Fibroblast of the aortic adventitia (primary cell): ENCODE data around the gene TCF21. TPM values are rescaled to one million over a fixed set of nuclear protein-coding genes. Genes with fewer than 3 reads are reported as not detected.

Experiments
- DNase-seq: peaks from one replicate; pipeline ENCODE4 v3.0.0-alpha.2; 2010; ENCODE audit warnings: low read depth
- H3K4me3 ChIP-seq: 2 replicates; pipeline ENCODE4 v1.5.1; 2011; ENCODE audit warnings: low read depth, mild to moderate bottlenecking, control low read depth, low read length, moderate library complexity
- total RNA-seq: library from RNA; depleted of rRNA; stranded (reverse); fragments of >200 nt; gene quantifications from 2 replicates; pipeline ENCODE4 v1.2.3, GENCODE V29; 2012; ENCODE audit warnings: low replicate concordance
- TF ChIP-seq, protein P1 (sequence below): IDR thresholded peaks from 2 replicates; pipeline ENCODE4 v1.5.1; 2011; ENCODE audit warnings: mild to moderate bottlenecking, low read length, control low read depth, inconsistent platforms; ENCODE audit not compliant: insufficient read depth

Gene TCF21
- total RNA-seq, 1 donor: 5.0 TPM

DNA sequence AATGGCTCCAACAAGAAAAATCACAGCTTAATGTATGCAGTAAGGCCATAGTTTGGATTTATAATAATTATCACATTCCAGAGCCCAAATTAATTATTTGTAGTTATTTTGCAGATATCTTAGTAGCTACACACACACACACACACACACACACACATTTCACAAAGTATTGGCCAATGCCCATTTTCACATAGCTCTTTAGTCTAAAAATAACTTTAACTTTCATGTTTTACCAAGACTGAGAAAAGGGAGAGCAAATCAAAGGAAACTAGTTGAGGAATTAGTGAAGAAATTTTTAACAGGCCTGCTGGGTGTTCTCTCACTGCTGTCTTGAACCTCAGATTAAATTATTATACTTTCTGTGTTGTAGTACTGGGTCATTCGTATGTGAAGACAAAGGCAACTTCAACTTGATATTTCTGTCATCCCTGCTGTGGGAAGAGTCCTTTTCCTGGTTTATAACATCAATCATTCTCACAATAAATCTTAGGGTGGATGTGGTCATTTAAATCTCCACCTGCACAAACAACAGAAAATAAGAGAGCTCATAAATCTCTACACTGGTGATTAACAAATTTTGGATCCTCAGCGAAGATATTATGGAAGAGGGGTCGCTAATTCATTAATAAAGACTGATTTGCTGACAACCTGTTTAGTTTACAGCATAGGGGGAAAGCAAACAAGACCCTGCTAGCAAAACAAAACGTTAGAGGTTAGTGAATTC is 1.6 kb upstream of the TCF21 start:
- peak; percentile 34 for DNase-seq
- H3K4me3 ChIP-seq: no peak overlapping the region
- TF ChIP-seq, protein P1, sequence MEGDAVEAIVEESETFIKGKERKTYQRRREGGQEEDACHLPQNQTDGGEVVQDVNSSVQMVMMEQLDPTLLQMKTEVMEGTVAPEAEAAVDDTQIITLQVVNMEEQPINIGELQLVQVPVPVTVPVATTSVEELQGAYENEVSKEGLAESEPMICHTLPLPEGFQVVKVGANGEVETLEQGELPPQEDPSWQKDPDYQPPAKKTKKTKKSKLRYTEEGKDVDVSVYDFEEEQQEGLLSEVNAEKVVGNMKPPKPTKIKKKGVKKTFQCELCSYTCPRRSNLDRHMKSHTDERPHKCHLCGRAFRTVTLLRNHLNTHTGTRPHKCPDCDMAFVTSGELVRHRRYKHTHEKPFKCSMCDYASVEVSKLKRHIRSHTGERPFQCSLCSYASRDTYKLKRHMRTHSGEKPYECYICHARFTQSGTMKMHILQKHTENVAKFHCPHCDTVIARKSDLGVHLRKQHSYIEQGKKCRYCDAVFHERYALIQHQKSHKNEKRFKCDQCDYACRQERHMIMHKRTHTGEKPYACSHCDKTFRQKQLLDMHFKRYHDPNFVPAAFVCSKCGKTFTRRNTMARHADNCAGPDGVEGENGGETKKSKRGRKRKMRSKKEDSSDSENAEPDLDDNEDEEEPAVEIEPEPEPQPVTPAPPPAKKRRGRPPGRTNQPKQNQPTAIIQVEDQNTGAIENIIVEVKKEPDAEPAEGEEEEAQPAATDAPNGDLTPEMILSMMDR: no peak

DNA sequence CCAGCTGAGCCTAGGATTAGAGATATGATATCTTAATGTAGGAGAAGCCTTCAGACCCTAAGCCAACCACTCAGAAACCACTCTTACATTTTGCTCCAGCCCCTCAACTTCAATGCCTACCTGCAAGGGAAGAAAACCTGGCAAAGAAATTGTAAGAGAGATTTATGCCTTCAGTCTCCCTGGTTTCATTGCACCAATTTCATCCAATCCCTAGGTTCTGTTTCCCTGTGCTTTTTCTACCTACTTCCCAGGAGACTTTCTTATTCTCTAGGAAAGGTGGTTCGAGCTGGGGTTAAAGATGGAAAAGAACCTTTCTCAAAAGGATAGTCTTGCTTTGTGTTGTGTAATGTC is 1.1 kb upstream of the TCF21 start:
- no peak for DNase-seq
- no peak overlapping the region for H3K4me3 ChIP-seq
- TF ChIP-seq, protein P1: no peak

DNA sequence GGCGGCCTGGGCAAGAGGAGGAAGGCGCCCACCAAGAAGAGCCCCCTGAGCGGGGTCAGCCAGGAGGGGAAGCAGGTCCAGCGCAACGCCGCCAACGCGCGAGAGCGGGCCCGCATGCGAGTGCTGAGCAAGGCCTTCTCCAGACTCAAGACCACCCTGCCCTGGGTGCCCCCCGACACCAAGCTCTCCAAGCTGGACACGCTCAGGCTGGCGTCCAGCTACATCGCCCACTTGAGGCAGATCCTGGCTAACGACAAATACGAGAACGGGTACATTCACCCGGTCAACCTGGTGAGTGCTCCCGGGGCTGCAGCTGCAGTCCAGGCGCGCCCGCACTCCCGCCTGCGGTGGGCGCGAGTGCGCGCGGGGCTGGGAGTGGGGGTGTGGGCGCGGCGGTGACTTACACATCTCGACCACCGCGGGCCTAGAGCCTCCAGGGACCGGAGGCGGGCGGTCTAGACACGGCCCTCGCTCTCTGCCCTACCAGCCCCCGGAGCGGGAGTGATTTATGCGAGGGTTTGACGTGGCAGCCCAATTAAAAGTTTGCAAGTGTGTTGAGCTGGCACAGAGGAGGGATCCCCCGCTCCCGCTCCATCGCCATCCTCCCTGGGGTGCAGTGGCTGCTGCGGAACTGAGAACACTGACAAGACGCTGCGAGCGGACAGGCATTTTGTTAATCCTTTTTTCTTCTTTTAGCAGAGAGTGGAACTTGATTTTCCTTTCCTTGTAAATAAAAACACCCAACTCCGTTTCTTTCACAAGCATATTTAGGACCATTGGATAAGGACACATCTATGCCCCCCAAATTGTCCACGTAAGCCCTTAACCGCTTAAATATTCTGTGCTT is 867 bp downstream of the TCF21 start:
- TF ChIP-seq, protein P1: peak; percentile 18
- peak overlapping the region; percentile 70 for H3K4me3 ChIP-seq
- peak; percentile 30 for DNase-seq

DNA sequence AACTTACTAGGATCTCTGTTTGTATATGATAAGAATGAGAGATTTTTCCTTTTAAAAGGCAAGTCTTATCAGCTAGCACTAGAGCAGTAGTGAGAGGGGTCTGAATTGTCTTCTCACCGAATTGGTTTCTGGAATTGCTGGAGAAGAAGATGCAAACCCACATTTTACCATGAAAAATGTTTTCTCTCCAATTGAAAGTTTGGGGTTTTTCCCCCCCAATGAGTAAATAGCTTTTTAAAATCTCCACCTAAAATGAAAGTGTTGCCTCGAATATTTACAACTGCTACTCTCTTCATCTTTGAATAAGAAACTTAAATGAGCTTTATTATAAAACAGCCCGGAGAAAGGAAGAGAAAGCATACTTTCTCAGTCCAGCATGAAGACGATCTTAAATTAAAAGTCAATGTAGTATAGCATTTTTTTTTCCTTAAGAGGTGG is 1.8 kb downstream of the TCF21 start:
- TF ChIP-seq, protein P1: no peak
- H3K4me3 ChIP-seq: peak overlapping the region; percentile 74
- DNase-seq: no peak

DNA sequence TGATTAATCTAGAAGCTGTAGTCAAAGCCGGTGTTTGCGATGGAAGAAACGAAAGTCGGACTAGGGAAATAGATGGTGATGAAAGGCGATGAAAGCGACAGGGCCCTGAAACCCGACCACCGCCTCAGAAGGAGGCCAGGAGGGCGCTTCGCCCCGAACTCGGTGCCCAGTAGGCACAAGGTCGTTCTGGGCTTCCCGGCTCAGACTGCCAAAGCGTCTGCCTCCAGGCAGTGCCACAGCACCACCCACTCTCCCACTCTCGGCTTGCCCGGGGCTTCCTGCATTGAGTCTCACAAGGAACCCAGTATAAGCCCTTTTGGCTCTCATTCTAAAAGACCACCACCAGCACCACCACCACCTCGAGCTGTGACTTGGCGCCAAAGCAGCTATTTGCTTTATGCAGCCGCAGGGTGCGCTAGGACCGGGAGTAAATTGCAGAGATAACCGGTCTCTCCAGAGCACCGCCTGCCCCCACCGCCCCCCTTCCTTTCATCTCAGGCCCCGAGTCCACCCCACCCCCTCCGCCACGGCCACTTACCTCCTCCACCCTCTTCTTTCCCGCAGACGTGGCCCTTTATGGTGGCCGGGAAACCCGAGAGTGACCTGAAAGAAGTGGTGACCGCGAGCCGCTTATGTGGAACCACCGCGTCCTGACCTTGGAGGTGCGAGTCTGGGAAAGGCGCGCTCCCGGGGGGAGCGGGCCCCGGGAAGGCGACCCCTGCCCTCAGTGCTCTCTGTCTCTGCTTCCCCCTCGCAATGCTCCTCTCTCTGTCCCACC is 2.4 kb downstream of the TCF21 start:
- DNase-seq: peak; percentile 49
- H3K4me3 ChIP-seq: peak overlapping the region; percentile 74
- TF ChIP-seq, protein P1: no peak

DNA sequence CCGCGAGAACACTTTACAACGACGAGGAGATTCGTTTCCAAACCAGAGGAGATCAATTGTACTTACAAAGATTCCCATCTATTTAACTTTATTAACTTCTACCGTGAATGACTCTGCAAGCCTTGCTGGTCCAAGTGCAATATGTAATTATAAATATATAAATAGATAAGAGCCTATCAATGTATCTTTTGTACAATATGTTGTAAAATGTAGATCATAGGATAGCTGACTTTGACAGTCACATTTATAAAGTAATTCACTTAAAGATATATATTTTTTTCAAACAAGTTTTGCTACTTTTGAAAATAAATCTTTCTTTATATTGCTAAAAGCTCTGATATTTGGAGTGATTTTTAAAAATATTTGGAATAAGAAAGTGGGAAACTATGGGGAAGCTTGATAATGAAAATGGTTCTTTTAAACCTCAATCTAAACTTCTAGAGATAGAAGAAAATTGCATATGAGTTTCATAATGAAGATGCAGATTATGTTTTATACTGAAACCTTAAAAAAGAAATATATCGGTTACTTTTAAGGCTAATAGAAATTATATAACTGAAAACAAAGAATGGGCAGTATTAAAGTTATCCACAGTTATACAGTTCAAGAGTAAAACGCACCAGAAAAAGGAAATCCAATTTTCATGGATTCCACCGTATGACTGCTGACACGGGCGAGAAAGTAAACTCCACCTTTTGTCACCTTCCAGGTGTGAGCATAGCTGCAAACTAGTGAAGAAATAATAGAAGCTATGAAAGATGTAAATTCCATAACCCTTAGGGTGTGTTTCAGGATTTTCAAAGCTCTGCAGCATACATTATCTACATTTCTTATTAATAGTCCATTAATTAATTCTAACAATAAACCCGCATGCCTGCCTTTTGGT is 3.3 kb downstream of the TCF21 start:
- peak overlapping the region; percentile 74 for H3K4me3 ChIP-seq
- DNase-seq: peak; percentile 16

More for the DNA sequence above, 3.3 kb downstream of the TCF21 start:
- TF ChIP-seq, protein P1: no peak
